KMS-11 (cell line): ENCODE measurements around the gene JAML.

Source experiments
- H2AFZ ChIP-seq: fragments of 200-600 bp; sonication (generic); 2 replicates; pipeline ENCODE4 v1.6.1; 2016; ENCODE audit warnings: antibody characterized with exemption, mixed run types, low read depth
- H3K27ac ChIP-seq: fragments of 200-600 bp; sonication (generic); 2 replicates; pipeline ENCODE4 v1.6.1; 2016; ENCODE audit warnings: mild to moderate bottlenecking, mixed run types
- H3K27me3 ChIP-seq: fragments of 200-600 bp; sonication (generic); 2 replicates; pipeline ENCODE4 v1.6.1; 2017; ENCODE audit warnings: mild to moderate bottlenecking, low read depth, mixed run types, moderate library complexity; ENCODE audit not compliant: insufficient read depth
- H3K36me3 ChIP-seq: fragments of 200-600 bp; sonication (generic); 2 replicates; pipeline ENCODE4 v1.6.1; 2017; ENCODE audit warnings: mild to moderate bottlenecking, mixed run types; ENCODE audit not compliant: insufficient read depth
- H3K4me1 ChIP-seq: fragments of 200-600 bp; sonication (generic); 2 replicates; pipeline ENCODE4 v1.6.1; 2016; ENCODE audit warnings: mild to moderate bottlenecking, low read depth, mixed run types; ENCODE audit not compliant: poor library complexity, severe bottlenecking
- H3K4me2 ChIP-seq: fragments of 200-600 bp; sonication (generic); 2 replicates; pipeline ENCODE4 v1.7.0; 2016; ENCODE audit warnings: mild to moderate bottlenecking, mixed run types
- H3K4me3 ChIP-seq: fragments of 200-600 bp; sonication (generic); IDR thresholded peaks from 2 replicates; pipeline ENCODE4 v1.6.1; 2017; ENCODE audit warnings: low read depth, low read length, mixed read lengths; ENCODE audit not compliant: insufficient read depth
- H3K79me2 ChIP-seq: fragments of 200-600 bp; sonication (generic); 2 replicates; pipeline ENCODE4 v1.6.1; 2016; ENCODE audit warnings: low read depth, mixed run types; ENCODE audit not compliant: insufficient read depth
- H3K9ac ChIP-seq: fragments of 200-600 bp; sonication (generic); 2 replicates; pipeline ENCODE4 v1.6.1; 2016; ENCODE audit warnings: mild to moderate bottlenecking, mixed run types
- H4K20me1 ChIP-seq: fragments of 200-600 bp; sonication (generic); 2 replicates; pipeline ENCODE4 v1.6.1; 2016; ENCODE audit warnings: mild to moderate bottlenecking, mixed run types; ENCODE audit not compliant: insufficient read depth
- CTCF ChIP-seq: fragments of 200-600 bp; sonication (generic); conservative IDR thresholded peaks from 2 replicates; pipeline ENCODE4 v1.6.1; 2017; ENCODE audit warnings: low read depth, mild to moderate bottlenecking, antibody characterized with exemption, low read length, moderate library complexity, mixed read lengths

JAML gene

DNA sequence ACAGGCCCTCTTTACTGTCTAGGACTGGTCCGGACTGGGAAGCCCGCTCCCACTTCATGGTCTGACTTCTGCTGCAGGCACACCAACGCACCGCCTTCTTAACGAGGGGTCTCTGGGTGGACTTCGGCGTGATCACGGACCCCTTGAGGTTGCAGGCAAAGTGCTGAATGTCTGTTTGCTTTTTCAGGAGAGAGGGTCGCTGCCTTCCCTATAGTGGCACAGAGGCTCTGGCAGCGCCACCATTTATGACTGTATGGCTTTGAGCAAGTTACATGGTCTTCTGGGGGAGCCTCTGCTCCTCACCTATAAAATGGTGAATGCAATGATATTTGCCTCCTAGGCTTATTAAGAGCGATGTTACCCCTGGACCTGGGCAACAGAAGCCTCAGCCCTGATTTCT lies 70.8 kb downstream of the JAML start:
- Histone ChIP-seq H4K20me1 (no peaks in the 10 kb centered on the region), H3K4me1 (no peaks in the 10 kb centered on the region), H3K27me3 (peaks cover 8% of the 10 kb centered on the region; the same call in 1 of the 2 replicates), H2AFZ (no peak overlapping the region), H3K4me3 (no peak overlapping the region), H3K9ac (no peak overlapping the region), H3K4me2 (no peak overlapping the region), H3K79me2 (no peaks in the 10 kb centered on the region), H3K27ac (no peak overlapping the region), H3K36me3 (no peaks in the 10 kb centered on the region)
- TF ChIP-seq CTCF, result no peak

DNA sequence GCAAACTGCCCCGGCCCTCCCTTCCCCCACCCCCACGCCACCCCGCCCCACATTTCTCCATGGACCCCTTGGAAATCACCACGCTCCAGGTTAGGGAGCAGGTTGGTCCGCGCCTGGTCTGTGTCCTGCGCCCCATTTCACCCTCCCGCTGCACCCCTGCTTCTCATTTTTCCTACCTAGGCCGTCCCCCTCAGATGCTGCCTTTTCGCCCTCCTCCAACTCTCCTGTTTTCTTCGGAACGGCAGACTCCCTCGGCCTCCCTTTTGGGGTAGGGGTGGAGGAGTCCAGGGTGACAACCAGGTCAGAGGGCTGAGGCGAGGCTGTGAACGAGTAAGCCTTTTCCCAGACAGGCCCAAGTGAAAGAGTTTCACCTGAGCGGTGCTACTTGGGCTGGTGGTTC lies 71.3 kb downstream of the JAML start:
- no peaks in the 10 kb centered on the region for H4K20me1 ChIP-seq
- H3K27ac ChIP-seq, result no peak overlapping the region
- H2AFZ ChIP-seq, result no peak overlapping the region
- no peaks in the 10 kb centered on the region for H3K79me2 ChIP-seq
- H3K4me2 ChIP-seq, result no peak overlapping the region
- no peak for TF ChIP-seq CTCF
- no peaks in the 10 kb centered on the region for H3K36me3 ChIP-seq
- H3K4me3 ChIP-seq, result no peak overlapping the region
- H3K27me3 ChIP-seq, result peaks cover 8% of the 10 kb centered on the region; the same call in 1 of the 2 replicates
- no peak overlapping the region for H3K9ac ChIP-seq
- H3K4me1 ChIP-seq, result no peaks in the 10 kb centered on the region

DNA sequence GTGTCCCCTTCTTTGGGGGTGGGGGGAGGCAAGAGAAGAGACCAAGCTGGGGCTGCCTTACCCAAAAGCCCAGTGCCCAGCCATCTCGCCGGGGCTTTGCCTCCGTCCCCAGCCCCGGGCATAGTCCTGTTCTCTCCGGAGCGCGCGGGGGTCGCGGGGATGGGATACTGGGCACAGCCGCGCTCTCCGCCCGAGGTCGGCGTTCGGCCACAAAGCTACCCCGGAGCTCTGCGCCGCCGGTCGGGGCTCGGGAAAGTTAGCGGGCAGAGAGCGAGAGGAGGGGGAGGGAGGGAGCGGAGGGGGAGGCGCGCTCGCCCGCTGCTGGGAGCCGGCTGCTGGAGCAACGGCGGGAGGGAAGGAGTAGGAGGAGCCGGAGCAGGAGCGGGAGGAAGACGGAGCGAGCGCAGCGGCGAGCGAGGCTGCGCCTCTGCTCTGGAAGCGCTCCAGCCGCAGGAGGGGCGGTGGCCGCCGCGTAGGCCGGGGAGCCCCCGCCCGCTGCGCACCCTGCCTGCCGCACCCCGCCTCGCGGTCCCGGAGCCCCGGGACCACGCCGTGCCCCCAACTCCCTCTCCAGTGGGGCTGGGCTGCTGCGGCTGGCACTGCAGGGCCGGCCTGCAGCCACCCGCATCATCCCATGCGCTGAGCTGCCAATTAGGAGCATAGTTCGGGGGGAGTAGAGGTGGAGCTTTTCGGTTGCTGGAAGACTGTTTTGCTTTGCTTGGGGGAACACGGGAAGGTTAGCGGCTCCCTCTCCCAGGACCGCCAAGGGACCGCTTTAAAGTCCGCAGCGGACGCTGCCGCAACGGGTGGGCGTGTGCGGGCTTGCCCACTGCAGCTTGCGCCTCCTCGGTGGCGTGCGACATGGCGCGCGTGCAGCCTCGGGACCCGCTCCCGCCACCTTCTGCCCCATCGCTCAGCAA lies 72.0 kb downstream of the JAML start, which contains the start of gene SCN4B:
SCN4B (minus strand) TSS at position 272 of the 920 bp plus-strand sequence; CDS start at position 122, 150 bp downstream.
- Histone ChIP-seq H3K79me2 (no peaks in the 10 kb centered on the region), H3K27me3 (peaks cover 8% of the 10 kb centered on the region; the same call in 1 of the 2 replicates), H3K4me3 (no peak within 1 kb of the TSS), H3K36me3 (no peaks in the 10 kb centered on the region), H3K4me2 (no peak within 1 kb of the TSS), H4K20me1 (no peaks in the 10 kb centered on the region), H2AFZ (no peak within 1 kb of the TSS), H3K4me1 (no peaks in the 10 kb centered on the region), H3K9ac (no peak within 1 kb of the TSS), H3K27ac (no peak within 1 kb of the TSS)
- no peak for TF ChIP-seq CTCF

DNA sequence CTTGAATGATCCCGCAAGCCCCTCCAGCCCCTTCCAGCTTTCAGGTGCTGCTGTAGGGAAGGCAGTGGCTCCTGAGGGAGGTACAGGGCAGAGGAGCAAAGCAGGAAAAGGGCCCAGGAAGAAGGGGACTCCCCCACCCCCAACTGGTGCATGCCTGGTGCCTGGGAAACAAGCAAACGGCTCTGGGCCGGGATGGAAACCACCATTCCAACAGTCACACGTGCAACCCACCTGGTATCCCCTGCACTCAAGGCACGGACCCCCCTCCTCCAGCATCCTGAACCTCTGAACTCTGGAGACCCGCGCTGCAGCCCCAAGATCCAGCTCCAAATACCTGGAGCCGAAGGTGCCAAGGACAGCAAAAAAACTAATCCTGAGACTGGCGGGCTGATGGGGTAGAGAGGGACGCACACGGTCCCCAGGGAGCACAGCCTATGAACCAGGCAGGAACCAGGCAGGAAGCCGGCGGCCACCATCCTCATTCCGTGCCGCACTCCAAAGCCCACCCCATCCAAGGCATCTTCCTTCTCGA lies 72.7 kb downstream of the JAML start:
- TF ChIP-seq CTCF, result no peak
- Histone ChIP-seq H4K20me1 (no peaks in the 10 kb centered on the region), H2AFZ (no peak overlapping the region), H3K79me2 (no peaks in the 10 kb centered on the region), H3K4me2 (no peak overlapping the region), H3K4me3 (no peak overlapping the region), H3K36me3 (no peaks in the 10 kb centered on the region), H3K4me1 (no peaks in the 10 kb centered on the region), H3K9ac (no peak overlapping the region), H3K27ac (no peak overlapping the region), H3K27me3 (peaks cover 4% of the 10 kb centered on the region; the same call in 1 of the 2 replicates)
